Activated T-cell treated with anti-CD3 and anti-CD28 coated beads for 1 hour (primary cell): ENCODE results near the gene TATDN2.
"Not testable (repeated sequence)": the region's sequence is repeated elsewhere in the genome, so short reads cannot be mapped to it uniquely, and the experiment has no call there.

Experiments used
- DNase-seq: peaks from one replicate; pipeline ENCODE4 v3.0.0-alpha.2; 2020; ENCODE audit warnings: low read depth

The TATDN2 gene

DNA sequence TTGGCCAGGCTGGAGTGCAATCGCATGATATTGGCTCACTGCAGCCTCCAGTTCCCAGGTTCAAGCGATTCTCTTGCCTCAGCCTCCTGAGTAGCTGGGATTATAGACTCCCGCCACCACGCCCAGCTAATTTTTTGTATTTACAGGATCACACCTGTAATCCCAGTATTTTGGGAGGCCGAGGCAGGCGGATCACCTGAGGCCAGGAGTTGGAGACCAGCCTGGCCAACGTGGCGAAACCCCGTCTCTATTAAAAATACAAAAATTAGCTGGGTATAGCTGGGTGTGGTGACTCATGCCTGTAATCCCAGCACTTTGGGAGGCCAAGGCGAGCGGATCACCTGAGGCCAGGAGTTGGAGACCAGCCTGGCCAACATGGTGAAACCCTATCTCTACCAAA is 24.2 kb downstream of the TATDN2 start:
- not testable (repeated sequence) for DNase-seq

DNA sequence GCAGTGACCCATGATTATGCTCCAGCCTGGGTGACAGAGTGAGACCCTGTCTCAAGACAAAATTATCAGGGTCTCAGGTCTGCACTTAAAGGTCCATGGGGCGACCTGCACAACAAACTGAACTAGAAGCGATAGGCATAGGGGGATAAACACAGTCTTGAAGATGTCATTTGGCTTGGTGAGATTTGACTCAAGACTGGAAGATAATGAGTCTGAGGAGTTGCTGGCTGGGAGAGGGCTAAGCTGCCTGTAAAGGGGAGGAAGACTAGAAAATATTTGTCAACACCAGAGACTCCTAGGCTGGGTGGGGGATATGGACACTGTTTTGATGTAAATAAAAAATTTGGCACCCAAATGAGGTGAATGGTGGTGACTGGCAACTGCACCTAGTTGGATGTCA is 24.7 kb downstream of the TATDN2 start:
- no peak for DNase-seq

DNA sequence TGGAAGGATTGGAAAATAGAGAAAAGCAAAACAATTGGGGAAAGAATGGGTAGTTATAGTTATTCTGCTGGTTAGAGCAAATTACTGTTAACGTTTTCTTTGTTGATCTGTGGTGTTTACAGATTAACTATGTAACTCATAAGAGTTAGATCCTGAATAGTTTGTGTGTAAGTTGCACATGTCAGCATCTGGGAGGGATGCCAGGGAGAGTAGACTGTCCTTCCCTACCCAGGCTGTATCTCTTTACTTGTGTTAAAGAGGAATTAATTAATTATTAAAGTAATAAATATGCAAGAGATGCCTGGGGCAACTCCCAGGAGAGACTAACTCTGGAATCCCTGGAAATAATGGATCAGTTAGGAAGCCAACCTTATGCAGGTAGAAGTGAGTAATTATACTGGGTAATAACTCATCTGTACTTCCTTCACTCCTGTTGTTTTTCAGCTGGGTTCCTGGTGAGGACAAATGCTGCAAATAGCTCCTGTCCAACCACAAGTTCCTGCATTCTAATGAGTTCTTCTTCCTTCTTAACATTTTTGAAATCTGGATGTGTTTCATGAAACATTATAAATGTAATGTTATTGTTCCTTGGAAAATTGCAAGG is 25.5 kb downstream of the TATDN2 start:
- DNase-seq: no peak

DNA sequence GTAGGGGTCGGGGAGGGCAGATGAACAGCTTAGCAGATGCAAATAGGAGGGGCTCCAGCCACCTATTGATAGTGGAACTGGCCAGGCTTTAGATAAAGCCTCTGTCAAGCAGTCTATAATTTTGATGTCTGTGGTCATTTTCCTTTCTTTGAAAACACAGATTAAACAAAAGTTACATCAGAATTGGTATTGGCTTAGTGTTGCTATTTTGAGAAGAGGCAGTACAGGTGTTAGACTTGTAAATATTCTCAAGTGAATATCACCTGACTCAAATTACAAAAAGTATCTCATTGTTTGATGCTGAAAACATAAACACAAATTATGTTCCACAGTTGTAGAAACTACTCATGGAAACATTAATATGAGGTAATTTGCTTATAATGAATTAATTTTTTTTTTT is 26.3 kb downstream of the TATDN2 start:
- no peak for DNase-seq

DNA sequence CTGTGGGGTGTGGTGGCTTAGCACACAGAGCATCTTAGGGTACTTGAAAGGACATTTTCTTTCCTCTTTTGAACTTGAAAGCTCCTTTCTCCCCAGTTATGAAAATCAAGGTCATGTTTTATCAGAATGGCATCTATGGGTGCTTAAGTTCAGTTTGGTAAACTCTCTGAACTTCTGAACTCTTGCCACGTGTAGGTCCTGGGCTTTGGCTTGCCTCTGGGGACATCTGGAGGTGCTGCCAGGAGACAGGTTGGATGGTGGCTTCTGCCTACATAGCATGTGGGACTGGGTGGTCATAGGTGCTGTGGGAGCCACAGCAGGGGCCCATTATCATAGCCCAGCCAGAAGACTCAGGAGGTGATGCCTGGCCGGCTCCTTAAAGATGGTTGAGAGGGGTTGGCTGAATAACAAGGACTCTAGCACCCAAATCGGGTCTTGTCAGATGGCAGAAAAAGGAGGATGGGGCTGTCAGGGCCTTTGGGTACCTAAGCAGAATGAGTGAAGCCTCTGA is 28.9 kb downstream of the TATDN2 start:
- DNase-seq: no peak

DNA sequence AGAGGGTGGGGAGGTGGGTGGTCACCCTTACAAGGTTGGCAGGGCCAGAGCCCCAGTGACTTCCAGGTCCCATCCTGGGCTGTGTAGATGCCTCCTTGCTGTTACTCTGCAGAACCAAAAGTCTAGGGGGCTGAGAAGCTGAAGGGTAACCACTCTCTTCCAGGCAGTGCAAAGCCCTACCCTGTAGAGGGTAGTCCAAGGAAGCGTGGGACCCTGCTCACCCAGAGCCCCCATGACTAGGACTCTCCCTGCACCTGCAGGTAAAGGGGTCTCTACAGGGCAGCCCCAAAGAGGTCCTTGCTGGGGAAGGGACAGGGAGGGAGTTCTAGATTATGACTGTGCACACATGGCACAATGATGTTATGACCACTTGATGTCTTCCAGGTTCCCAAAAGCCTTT is 30.2 kb downstream of the TATDN2 start:
- DNase-seq: no peak

DNA sequence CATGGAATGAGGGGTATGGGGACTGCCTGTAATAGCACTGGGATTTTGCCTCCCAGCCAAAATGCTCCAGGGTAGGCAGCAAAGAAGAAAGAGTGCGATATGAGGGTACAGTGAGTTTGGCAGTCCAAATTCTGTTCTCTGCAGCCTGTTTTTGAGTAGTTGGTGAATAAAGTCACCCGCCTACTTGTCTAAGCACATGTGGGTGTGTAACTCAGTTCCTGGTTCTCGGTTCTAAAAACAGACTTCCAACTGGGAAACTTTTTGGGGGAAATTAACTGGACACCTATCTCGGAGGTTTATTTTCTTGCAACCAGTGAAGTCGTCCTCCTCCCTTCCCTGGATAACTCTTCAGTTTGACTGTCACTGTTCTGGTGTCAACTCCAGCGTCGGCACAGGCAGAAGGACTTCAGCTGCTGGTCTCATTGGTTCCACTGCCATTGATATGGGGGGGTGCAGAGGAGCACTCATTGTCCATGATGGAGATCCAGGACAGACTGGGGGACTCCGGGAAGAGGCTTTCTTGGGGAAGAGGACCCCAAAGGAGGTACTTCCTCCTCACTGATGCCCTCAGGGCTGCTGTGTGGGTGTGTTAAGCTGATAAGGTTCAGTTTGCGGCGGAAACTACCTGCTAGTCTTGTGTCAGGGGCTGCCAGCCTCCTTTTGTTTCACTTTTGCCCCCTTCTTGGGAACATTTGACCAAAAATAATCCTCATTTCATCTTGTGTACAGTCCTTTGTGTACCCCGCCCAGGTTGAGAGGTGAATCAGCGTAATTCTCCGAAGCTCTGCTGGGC is 31.3 kb downstream of the TATDN2 start:
- DNase-seq: no peak

DNA sequence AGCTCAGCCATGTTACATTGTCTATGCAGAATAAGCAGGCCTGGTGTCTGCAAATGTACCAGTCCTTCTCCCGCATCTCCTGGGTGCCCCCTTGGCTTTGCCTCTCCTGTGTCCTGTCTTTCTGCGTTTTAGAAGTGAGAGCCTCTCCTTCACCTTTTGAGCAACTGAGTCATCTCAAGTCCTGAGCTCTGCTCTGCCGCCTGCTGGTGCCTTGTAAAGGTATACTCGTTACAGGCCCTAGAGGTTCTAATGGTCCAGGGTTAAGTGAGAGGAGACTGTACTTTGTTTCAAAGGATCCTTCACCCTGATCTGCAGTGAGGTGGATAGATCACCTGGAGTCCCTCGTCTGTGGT is 31.9 kb downstream of the TATDN2 start:
- DNase-seq: no peak

DNA sequence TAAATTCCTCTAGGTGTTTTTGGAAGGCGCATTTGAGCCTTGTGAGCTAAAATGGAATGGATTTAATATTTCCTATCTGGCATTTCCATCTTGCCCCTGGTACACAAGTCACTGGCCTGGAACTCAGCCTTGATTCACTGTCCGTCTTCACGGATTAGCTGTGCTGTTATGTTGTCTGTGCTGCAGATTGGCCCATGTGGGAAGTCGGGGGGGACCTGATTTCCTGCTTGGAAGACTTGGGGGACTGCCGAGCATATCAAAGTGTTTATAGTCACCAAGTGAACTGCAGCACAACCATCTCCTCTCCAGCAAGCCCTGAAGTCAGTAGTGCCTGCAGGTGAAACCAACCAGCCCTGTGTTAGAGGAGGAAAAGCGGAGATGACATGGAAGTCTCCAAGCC is 32.3 kb downstream of the TATDN2 start:
- no peak for DNase-seq

DNA sequence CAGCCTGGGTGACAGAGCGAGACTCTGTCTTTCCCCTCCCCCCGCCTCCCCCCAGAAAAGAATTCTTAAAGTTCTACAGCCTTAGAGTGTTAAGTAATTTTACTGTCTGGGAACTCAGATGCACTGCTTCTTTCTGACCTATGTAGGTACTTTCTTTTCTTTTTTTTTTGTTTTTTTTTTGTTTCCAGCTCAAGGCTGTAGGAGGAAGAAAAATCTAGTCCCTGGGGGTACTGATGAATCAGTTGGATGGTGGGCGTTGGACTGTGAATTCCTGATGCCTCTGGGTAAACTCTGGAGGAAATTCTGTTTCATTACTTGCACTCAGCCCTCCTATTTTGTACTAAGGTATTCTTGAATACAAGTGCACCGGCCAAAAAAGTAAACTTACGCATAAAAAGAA is 33.7 kb downstream of the TATDN2 start:
- no peak for DNase-seq

DNA sequence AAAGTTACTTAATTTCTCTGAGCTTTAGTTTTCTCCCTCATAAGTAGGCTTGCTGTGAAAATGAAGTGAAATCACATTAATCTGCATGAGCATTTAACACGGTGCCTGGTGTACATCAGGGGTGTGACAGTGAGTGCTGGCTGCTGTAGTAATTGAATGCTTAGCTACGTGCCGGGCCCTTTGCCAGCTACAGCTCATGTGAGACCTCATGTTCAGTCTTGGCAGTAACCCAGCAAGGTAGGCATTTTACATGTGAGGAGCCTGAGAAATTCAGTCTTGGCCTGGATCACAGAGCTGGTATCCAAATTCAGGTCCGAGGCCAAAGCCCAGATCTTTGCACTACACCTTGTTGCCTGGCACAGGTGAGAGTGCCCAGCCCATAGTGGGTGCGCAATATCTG is 35.4 kb downstream of the TATDN2 start:
- no peak for DNase-seq

DNA sequence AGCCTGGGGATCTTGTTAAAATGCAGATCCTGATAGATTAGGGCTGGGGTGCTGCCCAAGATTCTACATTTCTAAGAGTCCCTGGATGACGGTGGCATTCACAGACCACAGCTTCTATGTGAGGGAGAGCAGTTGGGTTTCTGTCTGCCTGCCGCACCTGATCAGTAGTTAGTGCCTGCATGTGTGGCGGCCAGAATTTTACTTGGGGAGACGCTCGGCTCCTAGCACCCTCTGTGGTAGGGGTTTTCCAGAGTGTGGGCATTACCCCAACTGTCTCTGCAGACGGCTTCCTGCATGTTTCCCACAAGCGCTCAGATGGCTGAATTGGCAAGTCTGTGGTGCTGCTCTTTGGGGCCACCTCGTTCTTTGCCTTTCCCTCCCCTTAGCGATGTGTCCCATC is 36.2 kb downstream of the TATDN2 start:
- DNase-seq: no peak

DNA sequence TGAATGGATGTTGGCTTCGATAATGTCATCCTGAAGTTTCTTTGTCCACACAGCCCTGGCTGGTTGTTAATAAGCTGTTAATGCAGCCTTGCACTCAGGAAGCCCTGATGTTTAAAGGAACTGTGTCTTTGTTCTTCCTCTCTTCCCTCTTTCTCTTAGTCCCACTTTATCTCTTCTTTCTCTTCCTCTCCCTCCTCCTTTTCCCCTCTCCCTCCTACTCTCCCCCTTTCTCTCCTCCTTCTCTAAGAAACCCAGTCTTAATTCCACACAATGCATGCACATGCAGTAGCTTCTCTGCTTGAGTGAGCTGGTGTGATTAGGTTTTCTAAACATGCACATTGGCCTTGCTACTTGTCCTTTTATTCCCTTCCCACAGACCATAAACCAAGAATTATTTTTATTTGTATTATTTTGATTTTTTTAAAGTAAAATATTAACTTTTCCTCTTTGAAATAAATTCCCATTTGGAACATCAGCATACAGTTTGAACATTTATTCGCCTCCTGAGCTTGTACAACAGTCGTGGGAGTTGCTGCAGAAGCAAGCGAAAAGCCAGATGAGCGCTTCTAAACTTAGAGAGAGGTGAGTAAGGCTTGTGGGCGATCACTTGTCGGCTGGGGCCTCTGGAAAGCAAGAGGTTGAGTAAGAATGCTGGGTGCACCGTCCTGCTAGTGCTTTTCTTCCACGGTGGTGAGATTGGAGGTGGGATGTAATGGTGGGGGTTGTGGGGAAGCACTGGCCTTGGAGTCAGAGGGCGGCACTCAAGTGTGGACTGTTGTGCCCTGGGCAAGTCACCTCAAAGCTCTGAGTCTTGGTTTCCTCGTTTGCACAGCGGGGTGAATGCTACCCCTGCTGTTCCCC is 37.2 kb downstream of the TATDN2 start:
- no peak for DNase-seq

DNA sequence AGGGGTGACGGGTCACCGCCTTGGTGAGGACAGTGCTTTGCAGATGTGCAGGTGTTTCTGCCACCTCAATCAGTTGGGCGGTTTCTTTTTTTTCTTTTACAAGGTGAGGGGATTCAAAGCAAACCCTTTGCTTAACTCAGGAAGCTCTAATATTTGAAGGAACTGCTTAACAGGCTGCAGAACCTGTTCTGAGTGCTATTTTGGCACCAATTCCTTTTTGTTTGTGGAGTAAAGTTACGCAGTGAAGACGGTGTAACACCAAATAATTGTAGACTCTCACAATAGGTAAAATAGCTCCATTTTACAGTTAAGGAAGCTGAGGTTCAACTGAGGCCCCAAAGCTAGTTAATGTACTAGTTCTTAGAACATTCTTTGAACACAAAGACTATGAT is 37.9 kb downstream of the TATDN2 start:
- DNase-seq: no peak

DNA sequence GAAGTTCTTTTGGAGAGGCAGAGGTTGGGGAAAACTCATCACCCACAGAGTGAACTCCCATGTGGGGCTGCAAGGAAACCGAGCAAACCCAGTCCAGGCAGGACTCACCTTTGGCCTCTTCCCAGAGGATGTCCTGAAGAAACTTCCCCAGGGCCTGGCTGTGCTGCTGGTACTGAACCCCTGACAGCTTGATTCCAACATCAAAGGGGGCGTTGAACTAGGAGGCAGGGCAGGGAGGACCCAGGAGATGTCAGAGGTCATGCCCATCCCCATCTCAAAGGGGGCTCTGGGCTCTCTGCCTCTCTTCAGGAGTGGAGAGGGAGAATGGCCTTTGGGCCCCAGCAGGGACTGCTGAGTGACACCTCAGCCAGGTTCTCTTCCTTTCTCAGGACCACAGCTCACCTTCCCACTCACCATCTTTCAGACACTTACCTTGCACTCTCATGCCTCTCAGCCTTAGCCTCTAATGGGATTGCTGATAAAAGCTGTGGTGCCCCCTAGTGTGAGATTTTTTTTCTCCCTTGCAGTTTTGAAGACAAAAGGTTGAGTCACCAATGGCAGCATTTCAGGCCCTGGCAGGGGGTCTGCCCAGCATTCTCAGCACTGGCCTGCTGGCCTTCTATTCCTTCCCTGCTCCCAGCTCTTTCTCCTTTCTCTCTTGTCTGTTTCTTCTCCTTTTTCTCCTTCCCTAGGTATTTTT is 38.5 kb downstream of the TATDN2 start:
- DNase-seq: no peak

DNA sequence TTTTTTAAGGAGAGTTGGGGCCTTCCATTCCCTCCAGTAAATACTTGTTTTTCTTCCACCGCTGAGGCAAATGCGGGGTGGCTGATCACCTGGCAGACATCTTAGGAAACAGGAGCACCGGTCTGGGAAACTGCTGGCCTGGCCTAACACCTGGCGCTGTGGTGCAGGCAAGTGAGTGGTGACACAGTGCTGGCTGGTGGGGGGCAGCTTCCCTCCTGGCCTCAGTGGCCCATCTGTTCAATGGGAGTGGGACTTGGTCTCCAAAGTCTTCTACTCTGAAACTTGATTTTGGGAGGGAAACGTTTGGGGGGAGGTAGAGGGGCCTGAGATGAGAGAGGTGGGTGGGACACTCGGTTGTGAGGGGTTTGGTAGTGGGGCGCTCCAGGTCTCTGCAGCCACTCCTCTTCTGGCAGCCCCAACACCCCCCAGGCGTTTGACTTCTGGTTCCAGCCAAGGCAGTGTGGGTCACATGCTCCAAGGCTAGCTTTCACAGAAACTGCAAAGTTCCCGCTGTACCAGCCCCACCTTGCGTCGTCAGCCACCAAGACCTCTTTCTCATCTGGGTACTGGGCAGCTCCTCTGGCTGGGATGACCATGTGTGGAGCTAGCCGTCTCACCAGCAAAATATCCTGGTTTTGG is 39.8 kb downstream of the TATDN2 start:
- DNase-seq: no peak

DNA sequence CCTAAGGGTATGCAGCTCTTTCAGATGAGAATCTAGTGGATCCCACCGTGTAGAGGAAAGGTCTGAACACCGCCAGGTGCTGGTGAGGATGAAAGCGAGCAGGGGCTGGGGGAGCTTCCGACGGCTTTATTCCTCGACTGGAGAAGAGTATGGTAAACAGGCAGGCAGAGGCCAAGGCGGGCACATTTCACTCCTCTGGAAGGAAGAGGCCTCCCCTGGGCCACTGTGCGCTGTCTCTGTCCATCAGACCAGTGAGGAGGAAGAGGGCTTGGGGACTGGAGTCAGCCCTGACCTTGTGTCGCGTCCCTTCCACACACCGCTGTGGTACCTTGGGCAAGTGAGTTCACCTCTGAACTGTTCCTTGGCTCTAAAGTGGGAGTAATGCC is 40.3 kb downstream of the TATDN2 start:
- DNase-seq: no peak

DNA sequence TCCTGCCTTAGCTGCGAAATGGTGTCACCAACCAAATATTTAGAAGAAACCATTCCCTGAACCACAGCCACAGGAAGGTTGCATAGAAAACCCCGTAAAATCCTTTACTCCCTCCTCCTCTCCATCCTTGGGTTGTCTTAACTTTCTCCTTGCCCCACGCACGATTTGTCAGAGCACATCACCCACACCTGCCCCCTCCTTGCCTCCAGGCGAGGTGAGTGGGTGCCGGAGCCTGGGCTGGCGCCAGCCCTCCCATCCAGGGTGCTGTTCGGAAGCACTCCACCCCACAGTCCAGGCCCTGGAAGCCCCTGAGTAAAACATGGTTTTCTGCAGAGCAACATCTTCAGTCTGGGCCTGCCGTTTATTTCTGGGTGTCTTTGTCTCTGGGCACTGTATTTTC is 40.8 kb downstream of the TATDN2 start:
- no peak for DNase-seq

DNA sequence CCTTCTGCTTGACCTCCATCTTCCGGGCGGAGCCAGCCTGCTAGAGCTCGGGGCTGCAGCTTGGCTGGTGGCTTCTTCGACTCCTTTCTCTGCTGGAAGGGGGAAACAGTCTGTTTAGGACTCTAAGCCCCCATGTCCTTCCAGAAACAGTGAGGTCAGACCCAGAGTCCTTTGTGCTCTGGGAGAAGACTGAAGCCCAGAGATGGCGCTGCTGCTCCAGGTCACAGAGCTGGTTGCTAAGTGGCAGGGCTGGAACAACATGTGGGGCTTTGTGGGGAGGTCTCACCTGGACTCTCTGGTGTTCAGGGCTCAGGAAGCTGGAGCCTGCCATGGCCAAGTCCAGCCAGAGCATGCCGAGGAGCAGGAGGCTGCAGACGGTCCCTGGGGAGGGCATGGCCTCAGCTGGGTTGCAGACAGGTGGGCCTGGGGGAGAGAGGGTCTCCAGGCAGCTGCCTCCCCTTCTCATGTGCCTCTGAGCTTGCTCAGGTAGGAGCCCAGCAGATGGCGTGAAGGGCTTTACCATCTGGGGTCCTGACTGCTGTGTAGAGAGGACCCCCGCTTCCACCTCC is 41.6 kb downstream of the TATDN2 start:
- DNase-seq: no peak

DNA sequence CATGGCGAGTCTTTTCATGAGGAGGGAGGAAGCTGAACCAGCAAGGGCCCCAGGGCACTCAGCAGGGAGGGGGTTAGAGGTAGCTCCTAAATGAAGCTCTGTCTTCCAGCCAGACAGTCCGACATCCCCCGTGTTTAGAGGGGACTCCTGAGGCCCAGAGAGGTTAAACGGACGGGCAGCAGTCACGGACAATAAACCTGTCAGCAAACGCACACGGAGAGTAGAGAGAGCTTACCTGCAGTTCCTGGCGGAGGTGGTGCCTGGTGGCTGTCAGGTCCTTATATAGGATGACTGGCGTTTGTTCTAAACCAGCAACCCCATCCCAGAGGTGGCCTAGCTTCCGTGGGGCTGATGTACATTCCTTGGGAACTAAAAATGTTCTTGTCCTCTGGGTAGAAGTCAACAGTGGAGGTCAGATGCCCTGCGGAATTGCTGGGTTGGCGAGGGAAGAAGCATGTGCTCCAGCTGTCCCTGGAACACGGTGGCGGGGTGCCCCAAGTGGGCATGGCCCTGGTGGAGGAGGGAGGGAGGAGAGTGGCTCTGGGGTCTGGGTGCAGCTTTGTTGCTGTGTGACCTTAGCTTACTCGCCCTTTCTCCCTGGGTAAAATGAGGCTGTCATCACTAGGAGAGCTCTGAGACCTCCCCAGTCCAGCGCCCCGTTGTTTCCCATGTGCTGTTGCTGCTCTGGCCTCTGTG is 42.4 kb downstream of the TATDN2 start:
- DNase-seq: no peak

DNA sequence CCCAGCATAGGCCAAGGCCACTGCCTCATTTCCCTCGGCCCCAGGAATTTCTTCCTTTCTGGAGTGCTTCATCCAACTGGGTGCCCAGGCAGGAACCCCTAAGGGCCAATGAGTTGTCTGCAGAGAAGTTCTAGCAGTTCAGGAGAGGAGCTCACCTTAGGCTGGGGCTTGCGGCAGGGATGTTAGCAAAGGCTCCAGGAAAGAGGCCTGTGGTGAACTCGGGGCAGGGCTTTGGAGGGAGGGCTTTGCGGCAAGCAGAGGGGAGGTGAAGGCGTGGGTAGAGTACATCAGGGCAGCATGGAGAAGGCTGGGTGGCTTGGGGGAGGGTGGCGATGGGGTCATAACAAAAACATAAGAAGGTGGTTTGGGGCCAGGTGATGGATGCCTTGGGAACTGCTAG is 43.4 kb downstream of the TATDN2 start:
- DNase-seq: no peak
